IMR-90 (cell line): ENCODE results near the gene NME1. TPM values are rescaled to one million over a fixed set of nuclear protein-coding genes. Genes with fewer than 3 reads are reported as not detected.

Source experiments
- ATAC-seq: fragments of 200-7000 bp; cut with Tn5 transposase; 2 replicates; pipeline ENCODE4 v1.9.1; 2020; ENCODE audit warnings: low read depth, mild to moderate bottlenecking, moderate library complexity
- BruUV-seq: library from RNA; stranded (reverse); fragments of 400-500 nt; replicated peaks from 2 replicates; lab custom pipeline; 2021; lab: Mats Ljungman, UMichigan
- CTCF ChIA-PET: fragments of 300-600 bp; formaldehyde crosslinking; extraction: SDS; loops from one replicate; lab custom pipeline; 2021; ENCODE audit warnings: antibody characterized with exemption; lab: Yijun Ruan, JAX
- POLR2A ChIA-PET: fragments of 300-600 bp; sonication (Branson Sonifier 250); formaldehyde crosslinking; loops from one replicate; lab custom pipeline; 2022; ENCODE audit warnings: antibody characterized with exemption; ENCODE audit not compliant: unreplicated experiment; lab: Charles Lee
- DNase-seq: peaks from one replicate; pipeline ENCODE4 v3.0.0; 2013
- H2AFZ ChIP-seq: replicated peaks from 2 replicates; pipeline ENCODE3; 2013; ENCODE audit warnings: low read length, mild to moderate bottlenecking; ENCODE audit not compliant: poor library complexity
- H2AK5ac ChIP-seq: 2 replicates; pipeline ENCODE4 v1.6.1; 2013; ENCODE audit warnings: low read depth, low read length, inconsistent platforms
- H2AK9ac ChIP-seq: replicated peaks from 2 replicates; pipeline ENCODE3; 2013; ENCODE audit warnings: mild to moderate bottlenecking, low read depth, low read length, moderate library complexity; ENCODE audit not compliant: poor library complexity
- H2BK120ac ChIP-seq: 2 replicates; pipeline ENCODE4 v1.6.1; 2013; ENCODE audit warnings: low read depth, low read length, inconsistent platforms
- H2BK15ac ChIP-seq: 3 replicates; pipeline ENCODE4 v1.6.1; 2013; ENCODE audit warnings: low read depth, low read length, inconsistent platforms
- H2BK20ac ChIP-seq: 2 replicates; pipeline ENCODE4 v1.6.1; 2013; ENCODE audit warnings: low read depth, mild to moderate bottlenecking, inconsistent platforms, low read length, moderate library complexity
- H2BK5ac ChIP-seq: 2 replicates; pipeline ENCODE4 v1.6.1; 2013; ENCODE audit warnings: mild to moderate bottlenecking, low read depth, low read length, inconsistent platforms; ENCODE audit not compliant: poor library complexity, severe bottlenecking
- H3K14ac ChIP-seq: replicated peaks from 2 replicates; pipeline ENCODE4 v1.6.1; 2013; ENCODE audit warnings: low read depth, low read length, inconsistent platforms
- H3K18ac ChIP-seq: 2 replicates; pipeline ENCODE4 v1.6.1; 2013; ENCODE audit warnings: low read depth, low read length, control low read depth
- H3K23ac ChIP-seq: 2 replicates; pipeline ENCODE4 v1.6.1; 2013; ENCODE audit warnings: low read depth, low read length, inconsistent platforms
- H3K27ac ChIP-seq: 2 replicates; pipeline ENCODE4 v1.5.1; 2013; ENCODE audit warnings: mild to moderate bottlenecking, control low read depth, low read length; ENCODE audit not compliant: insufficient read depth
- H3K27me3 ChIP-seq: 2 replicates; pipeline ENCODE4 v1.6.1; 2013; ENCODE audit warnings: low read length; ENCODE audit not compliant: control insufficient read depth, insufficient read depth
- H3K36me3 ChIP-seq: 2 replicates; pipeline ENCODE4 v1.6.1; 2013; ENCODE audit warnings: low read length, mixed read lengths; ENCODE audit not compliant: control insufficient read depth, insufficient read depth
- H3K4ac ChIP-seq: 2 replicates; pipeline ENCODE4 v1.6.1; 2013; ENCODE audit warnings: low read depth, low read length, inconsistent platforms
- H3K4me1 ChIP-seq: 2 replicates; pipeline ENCODE4 v1.6.1; 2013; ENCODE audit warnings: low read length, mixed read lengths; ENCODE audit not compliant: control insufficient read depth, insufficient read depth
- H3K4me2 ChIP-seq: 2 replicates; pipeline ENCODE4 v1.6.1; 2013; ENCODE audit warnings: low read depth, mild to moderate bottlenecking, control low read depth, low read length, moderate library complexity
- H3K4me3 ChIP-seq: 2 replicates; pipeline ENCODE4 v1.5.1; 2013; ENCODE audit warnings: low read depth, mild to moderate bottlenecking, control low read depth, low read length, moderate library complexity; ENCODE audit not compliant: insufficient read depth
- H3K56ac ChIP-seq: 2 replicates; pipeline ENCODE4 v1.6.1; 2013; ENCODE audit warnings: low read length, inconsistent platforms; ENCODE audit not compliant: insufficient read depth; ENCODE audit errors: extremely low read depth
- H3K79me1 ChIP-seq, 2 experiments: 2 replicates each; pipeline ENCODE4 v1.6.1; 2013; ENCODE audit warnings: low read length in 2 of 2, inconsistent platforms in 1 of 2, low read depth in 1 of 2
- H3K9ac ChIP-seq: 2 replicates; pipeline ENCODE4 v1.6.1; 2013; ENCODE audit warnings: low read depth, low read length, control low read depth
- H3K9me1 ChIP-seq: 2 replicates; pipeline ENCODE4 v1.6.1; 2013; ENCODE audit warnings: low read length, inconsistent platforms; ENCODE audit not compliant: insufficient read depth
- H3K9me3 ChIP-seq: 2 replicates; pipeline ENCODE4 v1.6.1; 2013; ENCODE audit warnings: low read length; ENCODE audit not compliant: control insufficient read depth, insufficient read depth
- H4K20me1 ChIP-seq: 2 replicates; pipeline ENCODE4 v1.6.1; 2013; ENCODE audit warnings: low read length, inconsistent platforms; ENCODE audit not compliant: insufficient read depth
- H4K5ac ChIP-seq: 2 replicates; pipeline ENCODE4 v1.6.1; 2013; ENCODE audit warnings: mild to moderate bottlenecking, low read depth, low read length, control low read depth
- H4K8ac ChIP-seq, 2 experiments: 2 replicates each; pipeline ENCODE4 v1.6.1; 2013; ENCODE audit warnings: low read depth in 2 of 2, low read length in 2 of 2, control low read depth in 1 of 2, inconsistent platforms in 1 of 2
- H4K91ac ChIP-seq: 2 replicates; pipeline ENCODE4 v1.6.1; 2013; ENCODE audit warnings: low read depth, low read length, inconsistent platforms; ENCODE audit not compliant: insufficient read depth
- BHLHE40 ChIP-seq: fragments of 150-350 bp; IDR thresholded peaks from 2 replicates; pipeline ENCODE4 v1.6.1; 2016; ENCODE audit warnings: mild to moderate bottlenecking, low read depth, low read length
- CEBPB ChIP-seq: IDR thresholded peaks from 2 replicates; pipeline ENCODE4 v1.6.1; 2012; ENCODE audit warnings: low read depth, low read length, improper control_type of control experiment
- CHD1 ChIP-seq: IDR thresholded peaks from 2 replicates; pipeline ENCODE4 v1.6.1; 2012; ENCODE audit warnings: low read depth, low read length, improper control_type of control experiment
- FOS ChIP-seq: fragments of 150-350 bp; IDR thresholded peaks from 2 replicates; pipeline ENCODE4 v1.6.1; 2016; ENCODE audit warnings: low read depth, low read length
- MAZ ChIP-seq: IDR thresholded peaks from 2 replicates; pipeline ENCODE4 v1.6.1; 2012; ENCODE audit warnings: low read depth, mild to moderate bottlenecking, low read length, improper control_type of control experiment, moderate library complexity, borderline replicate concordance
- MXI1 ChIP-seq: IDR thresholded peaks from 2 replicates; pipeline ENCODE4 v1.6.1; 2012; ENCODE audit warnings: low read depth, mild to moderate bottlenecking, low read length, moderate library complexity, borderline replicate concordance
- NFE2L2 ChIP-seq: fragments of 150-350 bp; IDR thresholded peaks from 2 replicates; pipeline ENCODE4 v1.6.1; 2016; ENCODE audit warnings: low read depth, mild to moderate bottlenecking, low read length
- POLR2A ChIP-seq: IDR thresholded peaks from 2 replicates; pipeline ENCODE4 v1.6.1; 2012; ENCODE audit warnings: mild to moderate bottlenecking, low read depth, low read length
- RAD21 ChIP-seq: IDR thresholded peaks from 2 replicates; pipeline ENCODE4 v1.6.1; 2012; ENCODE audit warnings: low read length, improper control_type of control experiment
- RCOR1 ChIP-seq: IDR thresholded peaks from 2 replicates; pipeline ENCODE4 v1.6.1; 2012; ENCODE audit warnings: mild to moderate bottlenecking, low read length, improper control_type of control experiment; ENCODE audit not compliant: insufficient replicate concordance
- RFX5 ChIP-seq: IDR thresholded peaks from 2 replicates; pipeline ENCODE4 v1.8.0; 2012; ENCODE audit warnings: low read depth, mild to moderate bottlenecking, low read length, moderate library complexity
- SMC3 ChIP-seq: fragments of 150-350 bp; IDR thresholded peaks from 2 replicates; pipeline ENCODE4 v1.6.1; 2016; ENCODE audit warnings: low read depth, mild to moderate bottlenecking, antibody characterized with exemption, low read length, moderate library complexity
- WGBS, 2 experiments: methylation state at CpG; one replicate each; pipeline versions ENCODE4 v1.1.5 to v1.1.7; 2013; ENCODE audit warnings: missing lambda C conversion rate in 2 of 2; ENCODE audit not compliant: insufficient read length in 1 of 2; ENCODE audit errors: extremely low coverage in 2 of 2; 5-methylcytosine and 5-hydroxymethylcytosine counted together
- dilution Hi-C: fragments of 300-500 bp; cut with HindIII; formaldehyde crosslinking; loops from one replicate; pipeline ENCODE4 v1.14.3; 2018; ENCODE audit warnings: low sequenced_read_pairs; ENCODE audit not compliant: unreplicated experiment
- in situ Hi-C: fragments of 300-500 bp; cut with MboI; formaldehyde crosslinking; loops from 3 replicates; pipeline ENCODE4 v1.14.3; 2019; ENCODE audit warnings: low sequenced_read_pairs, inconsistent platforms, mixed read lengths
- intact Hi-C: fragments of 100-400 bp; cut with micrococcal nuclease; formaldehyde crosslinking; loops from 2 replicates; pipeline ENCODE4 v1.10.0; 2022
- polyA plus RNA-seq, 3 experiments: library from polyadenylated mRNA; depleted of rRNA; stranded (reverse); fragments of >200 nt; gene quantifications; 2 replicates each; pipeline ENCODE4 v1.2.3, GENCODE V29; 2012; ENCODE audit warnings: low replicate concordance in 1 of 3
- total RNA-seq: library from RNA; depleted of rRNA; stranded (reverse); fragments of >200 nt; gene quantifications from 2 replicates; pipeline ENCODE4 v1.2.3, GENCODE V29; 2012
- TF ChIP-seq, protein P1 (sequence below): fragments of 150-350 bp; IDR thresholded peaks from 2 replicates; pipeline ENCODE4 v1.6.1; 2017; ENCODE audit warnings: mild to moderate bottlenecking, antibody characterized with exemption, low read length, low read depth
- TF ChIP-seq, protein P2 (sequence below): fragments of 150-350 bp; IDR thresholded peaks from 2 replicates; pipeline ENCODE4 v1.6.1; 2016; ENCODE audit warnings: low read depth, mild to moderate bottlenecking, low read length, moderate library complexity, borderline replicate concordance
- TF ChIP-seq, protein P3 (sequence below): conservative IDR thresholded peaks from 2 replicates; pipeline ENCODE4 v1.5.1; 2012; ENCODE audit warnings: mild to moderate bottlenecking, low read depth, low read length, improper control_type of control experiment

The NME1 gene
- total and polyA plus RNA-seq, 2 of the 4 experiments (the other 2 are of a cell fraction) = 311 to 312 TPM

DNA sequence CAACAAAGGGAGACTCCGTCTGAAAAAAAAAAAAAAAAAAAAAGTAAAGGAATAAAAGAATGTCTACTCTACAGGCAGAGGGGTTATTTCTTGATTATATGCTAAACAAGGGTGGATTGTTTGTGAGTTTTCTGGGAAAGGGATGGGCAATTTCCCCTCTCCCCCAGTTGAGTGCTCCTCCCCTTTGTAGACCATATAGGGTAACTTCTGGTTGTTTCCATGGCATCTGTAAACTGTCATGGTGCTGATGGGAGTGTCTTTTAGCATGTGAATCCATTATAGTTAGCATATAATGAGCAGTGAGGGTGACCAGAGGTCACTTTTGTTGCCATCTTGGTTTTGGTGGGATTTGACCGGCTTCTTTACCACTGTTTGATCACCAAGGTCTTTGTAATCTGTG is 4.2 kb upstream of the NME1 start:
- H3K14ac ChIP-seq = no peak overlapping the region
- no peak overlapping the region for H3K18ac ChIP-seq
- H3K9me1 ChIP-seq = peaks cover 6% of the 10 kb centered on the region; the same call in 1 of the 2 replicates
- no peaks in the 10 kb centered on the region for H3K4me1 ChIP-seq
- no peak overlapping the region for H3K56ac ChIP-seq
- no peak overlapping the region for H3K4ac ChIP-seq
- no peak overlapping the region for H2AK9ac ChIP-seq
- H4K8ac ChIP-seq = no peak overlapping the region
- no peak overlapping the region for H3K23ac ChIP-seq
- in situ Hi-C loops (loop anchor here (10.0 kb wide), 1 partner anchor 284 kb away; the partner anchor contains the start of gene TOB1), intact Hi-C loops (no loop called here), dilution Hi-C loops (no loop called here)
- H2BK120ac ChIP-seq = no peak overlapping the region
- TF ChIP-seq, protein P1, sequence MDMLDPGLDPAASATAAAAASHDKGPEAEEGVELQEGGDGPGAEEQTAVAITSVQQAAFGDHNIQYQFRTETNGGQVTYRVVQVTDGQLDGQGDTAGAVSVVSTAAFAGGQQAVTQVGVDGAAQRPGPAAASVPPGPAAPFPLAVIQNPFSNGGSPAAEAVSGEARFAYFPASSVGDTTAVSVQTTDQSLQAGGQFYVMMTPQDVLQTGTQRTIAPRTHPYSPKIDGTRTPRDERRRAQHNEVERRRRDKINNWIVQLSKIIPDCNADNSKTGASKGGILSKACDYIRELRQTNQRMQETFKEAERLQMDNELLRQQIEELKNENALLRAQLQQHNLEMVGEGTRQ = no peak
- no peak for TF ChIP-seq RCOR1
- no peak for TF ChIP-seq RAD21
- no peak for TF ChIP-seq CHD1
- no peak for TF ChIP-seq SMC3
- TF ChIP-seq NFE2L2 = no peak
- TF ChIP-seq POLR2A = no peak
- no peak for TF ChIP-seq MXI1
- TF ChIP-seq, protein P2, sequence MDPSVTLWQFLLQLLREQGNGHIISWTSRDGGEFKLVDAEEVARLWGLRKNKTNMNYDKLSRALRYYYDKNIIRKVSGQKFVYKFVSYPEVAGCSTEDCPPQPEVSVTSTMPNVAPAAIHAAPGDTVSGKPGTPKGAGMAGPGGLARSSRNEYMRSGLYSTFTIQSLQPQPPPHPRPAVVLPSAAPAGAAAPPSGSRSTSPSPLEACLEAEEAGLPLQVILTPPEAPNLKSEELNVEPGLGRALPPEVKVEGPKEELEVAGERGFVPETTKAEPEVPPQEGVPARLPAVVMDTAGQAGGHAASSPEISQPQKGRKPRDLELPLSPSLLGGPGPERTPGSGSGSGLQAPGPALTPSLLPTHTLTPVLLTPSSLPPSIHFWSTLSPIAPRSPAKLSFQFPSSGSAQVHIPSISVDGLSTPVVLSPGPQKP = no peak
- no peak for TF ChIP-seq FOS
- TF ChIP-seq, protein P3, sequence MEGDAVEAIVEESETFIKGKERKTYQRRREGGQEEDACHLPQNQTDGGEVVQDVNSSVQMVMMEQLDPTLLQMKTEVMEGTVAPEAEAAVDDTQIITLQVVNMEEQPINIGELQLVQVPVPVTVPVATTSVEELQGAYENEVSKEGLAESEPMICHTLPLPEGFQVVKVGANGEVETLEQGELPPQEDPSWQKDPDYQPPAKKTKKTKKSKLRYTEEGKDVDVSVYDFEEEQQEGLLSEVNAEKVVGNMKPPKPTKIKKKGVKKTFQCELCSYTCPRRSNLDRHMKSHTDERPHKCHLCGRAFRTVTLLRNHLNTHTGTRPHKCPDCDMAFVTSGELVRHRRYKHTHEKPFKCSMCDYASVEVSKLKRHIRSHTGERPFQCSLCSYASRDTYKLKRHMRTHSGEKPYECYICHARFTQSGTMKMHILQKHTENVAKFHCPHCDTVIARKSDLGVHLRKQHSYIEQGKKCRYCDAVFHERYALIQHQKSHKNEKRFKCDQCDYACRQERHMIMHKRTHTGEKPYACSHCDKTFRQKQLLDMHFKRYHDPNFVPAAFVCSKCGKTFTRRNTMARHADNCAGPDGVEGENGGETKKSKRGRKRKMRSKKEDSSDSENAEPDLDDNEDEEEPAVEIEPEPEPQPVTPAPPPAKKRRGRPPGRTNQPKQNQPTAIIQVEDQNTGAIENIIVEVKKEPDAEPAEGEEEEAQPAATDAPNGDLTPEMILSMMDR = no peak
- TF ChIP-seq MAZ = no peak
- no peak for TF ChIP-seq RFX5
- no peak for TF ChIP-seq BHLHE40
- no peak for TF ChIP-seq CEBPB
- no peak overlapping the region for H2BK15ac ChIP-seq
- DNase-seq = no peak
- H4K20me1 ChIP-seq = no peaks in the 10 kb centered on the region
- no peak overlapping the region for H3K4me3 ChIP-seq
- ATAC-seq = no peak
- H3K27me3 ChIP-seq = no peaks in the 10 kb centered on the region
- ChIA-PET POLR2A (no interaction called here), CTCF (no interaction called here)
- H2AFZ ChIP-seq = no peak overlapping the region
- no peak overlapping the region for H4K91ac ChIP-seq
- no peak overlapping the region for H2AK5ac ChIP-seq
- no peak overlapping the region for H3K4me2 ChIP-seq
- H3K9ac ChIP-seq = no peak overlapping the region
- WGBS, 2 experiments = no CpG with 5 or more reads among the region's 2 CpGs
- no peak overlapping the region for H2BK20ac ChIP-seq
- peaks cover 0 to 7% of the 10 kb centered on the region in 2 experiments; a peak in 2 of 4 replicates for H3K79me1 ChIP-seq
- H4K5ac ChIP-seq = no peak overlapping the region
- no TSS peak for BruUV-seq
- no peaks in the 10 kb centered on the region for H3K9me3 ChIP-seq
- H2BK5ac ChIP-seq = no peak overlapping the region
- no peaks in the 10 kb centered on the region for H3K36me3 ChIP-seq
- H3K27ac ChIP-seq = no peak overlapping the region
